HepG2 (cell line): Measurements from ENCODE around the gene ODC1. TPM values are rescaled to one million over a fixed set of nuclear protein-coding genes. Genes with fewer than 3 reads are reported as not detected.

ENCODE experiments used
- ATAC-seq: fragments of 200-7000 bp; cut with Tn5 transposase; 3 replicates; pipeline ENCODE4 v1.9.1; 2020; ENCODE audit warnings: mild to moderate bottlenecking, moderate library complexity
- BruUV-seq: library from RNA; stranded (reverse); fragments of 400-500 nt; replicated peaks from 2 replicates; lab custom pipeline; 2021; lab: Mats Ljungman, UMichigan
- CTCF ChIA-PET: fragments of 300-600 bp; formaldehyde crosslinking; extraction: SDS; loops from one replicate; lab custom pipeline; 2021; ENCODE audit warnings: low total read pairs, inconsistent platforms, low intra/inter-chr PET ratio; lab: Yijun Ruan, JAX
- POLR2A ChIA-PET: fragments of 350-600 bp; sonication (Branson Sonifier 250); formaldehyde crosslinking; loops from one replicate; lab custom pipeline; 2020; ENCODE audit warnings: antibody characterized with exemption, inconsistent platforms; lab: Yijun Ruan, JAX
- DNase-seq: peaks from one replicate; pipeline ENCODE4 v3.0.0-alpha.2; 2015; ENCODE audit warnings: low spot score
- FAIRE-seq: peaks from 3 replicates; lab custom pipeline; 2011; peaks lifted over from hg19 to GRCh38; lab: Jason Lieb, UNC
- H2AFZ ChIP-seq: one replicate; pipeline ENCODE4 v1.6.1; 2011; ENCODE audit warnings: low read length, inconsistent platforms
- H3K27ac ChIP-seq: fragments of 300-600 bp; 3 replicates; pipeline ENCODE4 v1.8.0; 2011; ENCODE audit warnings: mixed run types, mild to moderate bottlenecking, mixed read lengths, low read length, inconsistent platforms; ENCODE audit not compliant: insufficient read depth; ENCODE audit errors: extremely low read length
- H3K27me3 ChIP-seq, 2 experiments: fragments of 200-600 bp in 1 of 2; 2 replicates in 1 of 2; 3 replicates in 1 of 2; pipeline versions ENCODE4 v1.6.0 to v1.8.0; 2011; ENCODE audit warnings: low read length in 2 of 2, mild to moderate bottlenecking in 2 of 2, moderate library complexity in 2 of 2, inconsistent platforms in 1 of 2; ENCODE audit not compliant: insufficient read depth in 2 of 2, control insufficient read depth in 1 of 2
- H3K36me3 ChIP-seq, 2 experiments: fragments of 200-600 bp in 1 of 2; replicated peaks in 1 of 2; 2 replicates in 1 of 2; 3 replicates in 1 of 2; pipeline versions ENCODE4 v1.5.1 to v1.8.0; 2011; ENCODE audit warnings: low read length in 2 of 2, inconsistent platforms in 1 of 2; ENCODE audit not compliant: insufficient read depth in 2 of 2, control insufficient read depth in 1 of 2
- H3K4me1 ChIP-seq: 2 replicates; pipeline ENCODE4 v1.5.1; 2012; ENCODE audit warnings: low read length, inconsistent platforms; ENCODE audit not compliant: insufficient read depth
- H3K4me2 ChIP-seq: 2 replicates; pipeline ENCODE4 v1.6.0; 2011; ENCODE audit warnings: low read depth, low read length, inconsistent platforms
- H3K4me3 ChIP-seq, 3 experiments: fragments of 200-600 bp in 1 of 3; sonication (generic), shearing (Covaris generic) in 1 of 3; replicated peaks in 1 of 3; 2 replicates each; pipeline ENCODE4 v1.5.1; 2011 to 2016; ENCODE audit warnings: low read length in 3 of 3, inconsistent platforms in 2 of 3, low read depth in 2 of 3, mild to moderate bottlenecking in 2 of 3, control low read depth in 1 of 3, mixed read lengths in 1 of 3; ENCODE audit not compliant: insufficient read depth in 1 of 3
- H3K79me2 ChIP-seq: one replicate; pipeline ENCODE4 v1.6.1; 2011; ENCODE audit warnings: low read length, inconsistent platforms; ENCODE audit not compliant: insufficient read depth
- H3K9ac ChIP-seq: 2 replicates; pipeline ENCODE4 v1.6.0; 2011; ENCODE audit warnings: mild to moderate bottlenecking, low read depth, low read length, inconsistent platforms; ENCODE audit not compliant: insufficient read depth
- H3K9me3 ChIP-seq: 2 replicates; pipeline ENCODE4 v1.5.1; 2012; ENCODE audit warnings: mild to moderate bottlenecking, low read length
- H4K20me1 ChIP-seq: 2 replicates; pipeline ENCODE4 v1.6.0; 2011; ENCODE audit warnings: inconsistent platforms, mild to moderate bottlenecking, low read length, moderate library complexity; ENCODE audit not compliant: insufficient read depth
- ARNTL ChIP-seq: sonication (generic); formaldehyde crosslinking; IDR thresholded peaks from 2 replicates; pipeline ENCODE4 v1.4.0; 2020; ENCODE audit warnings: mild to moderate bottlenecking, missing genetic modification reagents
- CEBPG ChIP-seq: IDR thresholded peaks from 2 replicates; pipeline ENCODE4 v1.6.1; 2016
- CHD4 ChIP-seq: fragments of 200-600 bp; sonication (generic); IDR thresholded peaks from 2 replicates; pipeline ENCODE4 v1.7.0; 2017; ENCODE audit warnings: mild to moderate bottlenecking, low read length, borderline replicate concordance
- CTCF ChIP-seq: sonication (generic); formaldehyde crosslinking; IDR thresholded peaks from 2 replicates; pipeline ENCODE4 v1.5.0; 2020; ENCODE audit warnings: mild to moderate bottlenecking, missing genetic modification reagents, moderate library complexity
- E2F5 ChIP-seq: sonication (generic); formaldehyde crosslinking; conservative IDR thresholded peaks from 2 replicates; pipeline ENCODE4 v1.4.0; 2020; ENCODE audit warnings: missing genetic modification reagents
- ERF ChIP-seq: IDR thresholded peaks from 2 replicates; pipeline ENCODE4 v1.6.1; 2018; ENCODE audit warnings: missing biosample characterization, missing genetic modification reagents
- FOXO1 ChIP-seq: sonication (generic); formaldehyde crosslinking; IDR thresholded peaks from 2 replicates; pipeline ENCODE4 v1.4.0; 2020; ENCODE audit warnings: missing genetic modification reagents
- MLX ChIP-seq: IDR thresholded peaks from 2 replicates; pipeline ENCODE4 v1.6.1; 2016
- NR2F1 ChIP-seq, 2 experiments: fragments of 450-650 bp in 1 of 2; formaldehyde crosslinking in 1 of 2; IDR thresholded peaks; 2 replicates each; pipeline versions ENCODE4 v1.5.0 to v1.6.1; 2016 to 2020; ENCODE audit warnings: mild to moderate bottlenecking in 1 of 2, missing compliant biosample characterization in 1 of 2, missing genetic modification reagents in 1 of 2, moderate library complexity in 1 of 2
- SRY ChIP-seq: sonication (generic); formaldehyde crosslinking; IDR thresholded peaks from 2 replicates; pipeline ENCODE4 v1.8.0; 2022; ENCODE audit warnings: mild to moderate bottlenecking, missing genetic modification reagents
- ZBTB26 ChIP-seq: IDR thresholded peaks from 2 replicates; pipeline ENCODE4 v1.6.1; 2016; ENCODE audit warnings: missing compliant biosample characterization, missing genetic modification reagents, borderline replicate concordance
- ZBTB49 ChIP-seq: sonication (generic); formaldehyde crosslinking; IDR thresholded peaks from 2 replicates; pipeline ENCODE4 v1.4.0; 2020; ENCODE audit warnings: missing genetic modification reagents, borderline replicate concordance
- ZEB1 ChIP-seq: IDR thresholded peaks from 2 replicates; pipeline ENCODE4 v1.6.1; 2012; ENCODE audit warnings: mild to moderate bottlenecking, low read depth, inconsistent platforms; ENCODE audit not compliant: insufficient replicate concordance
- ZNF34 ChIP-seq: sonication (generic); formaldehyde crosslinking; IDR thresholded peaks from 2 replicates; pipeline ENCODE4 v1.4.0; 2020; ENCODE audit warnings: mild to moderate bottlenecking, missing genetic modification reagents, borderline replicate concordance
- ZSCAN5A ChIP-seq: sonication (generic); formaldehyde crosslinking; IDR thresholded peaks from 2 replicates; pipeline ENCODE4 v1.8.0; 2022; ENCODE audit warnings: mild to moderate bottlenecking, missing genetic modification reagents, borderline replicate concordance
- WGBS: methylation state at CpG from one replicate; pipeline ENCODE4 v1.1.6; 2017; ENCODE audit warnings: low lambda C conversion rate; 5-methylcytosine and 5-hydroxymethylcytosine counted together
- in situ Hi-C: cut with HindIII; loops from 2 replicates; pipeline ENCODE4 v1.10.0; 2017; ENCODE audit warnings: low pct_unique_long_range_greater_than_20kb; ENCODE audit not compliant: extremely low pct_ligation_motif_present
- intact Hi-C: fragments of 100-400 bp; cut with micrococcal nuclease; formaldehyde crosslinking; loops from one replicate; pipeline ENCODE4 v1.10.0; 2022; ENCODE audit not compliant: unreplicated experiment
- polyA plus RNA-seq, 8 experiments: library from polyadenylated mRNA; depleted of rRNA in 3 of 8; stranded (reverse) in 7 of 8; unstranded in 1 of 8; fragments of >200 nt; fragmentation: Illumina TruSeq in 4 of 8; extraction: Trizol in 4 of 8; gene quantifications; 2 replicates each; pipeline versions ENCODE4 v1.2.1 to v1.2.3, GENCODE V29; 2011 to 2016; ENCODE audit warnings: low read depth in 4 of 8, missing spikeins in 1 of 8, mixed read lengths in 1 of 8; ENCODE audit not compliant: insufficient read depth in 1 of 8
- total RNA-seq, 5 experiments: library from RNA; depleted of rRNA; stranded (reverse); fragments of >200 nt; fragmentation: Illumina TruSeq; extraction: Trizol; gene quantifications; 2 replicates each; pipeline ENCODE4 v1.2.3, GENCODE V29; 2016; ENCODE audit warnings: low read depth in 1 of 5

ODC1 gene
- total and polyA plus RNA-seq, 2 of the 13 experiments (the other 11 are each of a cell fraction or from before 2014, with no cell fraction given): 142 to 371 TPM

- POLR2A ChIA-PET: interaction anchor here (1.0 to 1.4 kb wide), 3 partner anchors 29 to 35 kb away, joined by 3 to 7 read pairs (median 3); no protein-coding TSS in a partner anchor
- no peak for TF ChIP-seq ZBTB49 (CRISPR knock-in tag)
- TF ChIP-seq CTCF (CRISPR knock-in tag): no peak
- TF ChIP-seq E2F5: no peak
- peak; percentile 96; the same call in 1 of the 2 replicates for TF ChIP-seq ZSCAN5A (CRISPR knock-in tag)
- TF ChIP-seq ZNF34 (CRISPR knock-in tag): no peak
- TF ChIP-seq ARNTL (CRISPR knock-in tag): peak; percentile 87; the same call in 1 of the 2 replicates
- peak; percentile 58; the same call in 1 of the 2 replicates for TF ChIP-seq ERF
- no peak for TF ChIP-seq CEBPG (CRISPR knock-in tag)
- TF ChIP-seq NR2F1 (CRISPR knock-in tag; IDR thresholded peaks at IDR 0.05): peak; percentile 35 to 96; a peak in 3 of 4 replicates
- peak; percentile 97 for TF ChIP-seq ZEB1
- peak; percentile 72; the same call in 1 of the 2 replicates for TF ChIP-seq FOXO1 (CRISPR knock-in tag)
- TF ChIP-seq SRY (CRISPR knock-in tag): no peak
- TF ChIP-seq MLX (CRISPR knock-in tag): peak; percentile 78; the same call in 1 of the 2 replicates
- TF ChIP-seq ZBTB26 (CRISPR knock-in tag): 0 out of 2 replicates have a peak, but pooled peaks have one; percentile 42
- no peak for TF ChIP-seq CHD4
These were observed 33.0 kb upstream of the ODC1 start for GRCh38 chr2:10481055-10481665.

More at GRCh38 chr2:10481055-10481665, 33.0 kb upstream of the ODC1 start:
- in situ Hi-C loops: no loop called here
- CTCF ChIA-PET: no interaction called here
- Histone ChIP-seq H3K9ac (no peak overlapping the region), H3K36me3 (no peaks in the 10 kb centered on the region), H4K20me1 (no peaks in the 10 kb centered on the region), H3K4me2 (peak overlapping the region; percentile 58), H3K4me3 (peak overlapping the region in 1 of 3 experiments; percentile 15; a peak in 1 of 6 replicates), H3K79me2 (no peaks in the 10 kb centered on the region), H3K27me3 (peaks cover 12 to 38% of the 10 kb centered on the region in 2 experiments; a peak in 4 of 5 replicates), H2AFZ (no peak overlapping the region), H3K9me3 (no peaks in the 10 kb centered on the region), H3K27ac (peak overlapping the region; percentile 11), H3K4me1 (peaks cover 67% of the 10 kb centered on the region)
- WGBS: 19% methylated on average over 3 of the region's 3 CpGs
- peak; percentile 25 for DNase-seq
- ATAC-seq: peak; percentile 65
- no TSS peak for BruUV-seq
- no peak for FAIRE-seq
- intact Hi-C loops: loop anchor here (2.0 kb wide), 1 partner anchor 20 kb away; no protein-coding TSS in a partner anchor
